Hematopoietic multipotent progenitor cell treated with erythropoietin and hydrocortisone succinate and interleukin-3 and kit ligand, for 6 days (in vitro differentiated cells): ENCODE measurements around the gene RASGRP2.
"Not testable (repeated sequence)": the region's sequence is repeated elsewhere in the genome, so short reads cannot be mapped to it uniquely, and the experiment has no call there.

Source experiments
- DNase-seq: peaks from one replicate; pipeline ENCODE4 v3.0.0-alpha.2; 2015

RASGRP2 gene

DNA sequence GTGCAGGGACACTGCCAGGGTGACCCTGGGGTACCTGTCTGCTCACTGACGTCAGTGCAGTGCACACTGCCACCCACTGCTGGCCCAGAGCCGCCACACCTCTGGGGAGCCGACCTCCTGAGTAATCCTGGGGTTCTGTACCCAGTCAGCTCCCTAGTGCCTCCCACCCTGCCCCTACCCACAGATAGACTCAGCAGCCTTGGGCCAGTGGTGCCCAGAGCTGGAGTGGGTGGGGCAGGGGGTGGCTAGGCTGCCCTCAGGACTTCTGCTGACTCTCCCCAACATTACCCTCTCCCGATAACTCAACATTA lies 26.7 kb downstream of the RASGRP2 start:
- DNase-seq, result no peak

DNA sequence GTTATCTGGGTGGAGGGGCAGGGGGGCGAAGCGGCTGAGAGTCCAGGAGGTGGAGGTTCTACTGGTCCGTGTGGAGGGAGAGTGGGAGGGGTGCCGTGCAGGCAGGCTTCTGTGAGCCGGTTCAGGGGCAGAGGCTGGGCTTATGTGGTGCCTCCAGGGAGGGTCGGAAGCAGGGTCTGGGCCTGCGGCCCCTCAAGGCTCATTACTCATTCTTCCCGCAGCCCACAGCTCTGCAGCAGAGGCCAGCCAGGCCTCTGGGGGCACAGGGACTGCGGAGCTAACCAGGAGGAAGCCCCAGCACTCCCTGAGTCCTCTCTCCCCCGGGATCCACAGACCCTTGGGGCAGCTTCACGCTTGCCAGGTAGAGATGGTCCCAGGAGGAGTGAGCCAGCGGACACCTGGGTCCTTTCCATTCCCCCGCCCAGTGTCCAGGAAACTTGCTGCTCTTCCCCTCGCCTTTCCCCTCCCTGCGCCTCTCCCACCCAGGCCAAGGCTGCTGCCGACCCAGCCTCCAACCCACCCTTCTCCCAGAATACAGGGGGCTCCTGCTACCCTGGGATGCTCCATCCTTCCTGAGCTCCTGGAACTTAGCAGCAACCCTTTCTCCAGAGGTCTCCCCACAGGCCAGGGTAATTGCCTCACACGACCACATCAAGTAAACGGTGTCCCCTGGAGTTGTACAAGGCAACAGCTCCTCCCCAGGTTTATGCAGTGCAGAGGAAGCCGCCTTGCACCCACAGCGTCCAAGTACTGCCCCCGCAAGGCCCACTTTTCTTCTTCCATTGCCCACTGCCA lies 27.3 kb downstream of the RASGRP2 start:
- no peak for DNase-seq

DNA sequence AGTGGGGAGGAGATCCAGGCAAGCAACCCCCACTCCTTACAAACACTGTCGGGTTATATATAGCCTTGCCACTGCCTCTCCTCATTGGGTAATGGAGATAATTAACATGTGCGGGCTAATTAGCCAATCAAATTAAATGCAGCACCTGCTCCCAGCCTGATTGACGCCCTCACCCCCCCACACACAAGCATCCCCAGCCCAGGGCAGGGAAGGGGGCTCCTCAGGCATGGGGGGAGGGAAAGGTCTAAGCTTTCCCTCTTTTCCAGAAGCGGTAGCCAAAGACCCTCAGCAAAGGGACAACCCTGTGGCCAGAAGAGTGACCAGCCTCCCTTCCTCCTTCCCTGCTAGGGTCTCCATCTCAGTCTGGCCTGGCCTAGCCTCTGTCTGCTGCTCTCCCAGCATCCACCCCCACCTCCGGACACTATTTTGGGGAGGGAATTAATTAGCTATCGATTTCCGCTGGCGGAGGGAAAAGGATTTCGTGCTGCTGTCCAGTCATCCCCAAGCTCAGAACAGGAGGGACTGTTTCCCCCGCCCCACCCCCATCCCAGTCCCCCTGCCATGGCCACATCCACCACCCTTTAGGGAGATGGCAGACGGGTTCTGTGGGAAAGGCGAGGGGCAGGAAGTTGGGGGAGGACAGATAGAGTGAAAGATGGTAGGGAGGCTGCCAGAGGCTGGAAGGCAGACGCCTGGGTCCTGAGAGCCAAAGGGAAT lies 28.0 kb downstream of the RASGRP2 start:
- DNase-seq, result no peak

DNA sequence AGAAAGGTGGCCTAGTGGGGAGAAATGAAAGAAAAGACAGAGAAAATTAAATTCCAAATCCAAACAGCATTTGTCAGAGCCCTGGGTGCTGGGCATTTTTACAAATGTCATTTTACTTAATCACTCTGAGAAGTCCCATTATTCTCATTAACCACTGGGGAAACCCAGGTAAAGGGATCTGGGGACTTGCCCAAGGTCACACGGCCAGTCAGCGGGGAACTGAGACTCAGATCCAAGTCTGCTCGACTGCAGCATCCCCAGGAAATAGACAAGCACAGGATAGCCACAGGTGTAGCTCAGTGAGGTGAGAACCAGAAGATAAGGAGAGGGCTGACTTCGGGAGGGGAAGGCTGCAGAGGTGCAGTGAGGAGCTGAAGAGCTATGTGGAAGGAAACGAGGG lies 28.8 kb downstream of the RASGRP2 start:
- DNase-seq, result no peak

DNA sequence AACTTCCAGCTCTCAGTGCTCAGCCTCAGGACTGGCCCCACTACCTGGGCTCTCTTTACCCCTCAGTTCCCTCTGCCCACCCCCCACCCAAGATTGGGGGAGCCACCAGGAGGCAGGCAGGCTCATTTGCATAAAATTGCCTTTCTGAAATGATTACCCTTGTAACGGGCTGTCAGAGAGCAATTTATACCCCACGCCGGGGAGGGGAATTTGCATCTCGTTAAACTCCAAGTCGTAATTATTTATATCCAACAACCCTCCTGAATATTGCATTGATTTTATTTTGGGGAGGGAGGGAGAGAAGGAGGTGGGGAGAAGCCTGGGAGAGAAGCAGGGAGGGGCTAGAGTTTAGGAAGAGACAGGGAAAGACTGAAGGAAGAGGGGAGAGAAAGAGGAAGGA lies 29.3 kb downstream of the RASGRP2 start:
- no peak for DNase-seq

DNA sequence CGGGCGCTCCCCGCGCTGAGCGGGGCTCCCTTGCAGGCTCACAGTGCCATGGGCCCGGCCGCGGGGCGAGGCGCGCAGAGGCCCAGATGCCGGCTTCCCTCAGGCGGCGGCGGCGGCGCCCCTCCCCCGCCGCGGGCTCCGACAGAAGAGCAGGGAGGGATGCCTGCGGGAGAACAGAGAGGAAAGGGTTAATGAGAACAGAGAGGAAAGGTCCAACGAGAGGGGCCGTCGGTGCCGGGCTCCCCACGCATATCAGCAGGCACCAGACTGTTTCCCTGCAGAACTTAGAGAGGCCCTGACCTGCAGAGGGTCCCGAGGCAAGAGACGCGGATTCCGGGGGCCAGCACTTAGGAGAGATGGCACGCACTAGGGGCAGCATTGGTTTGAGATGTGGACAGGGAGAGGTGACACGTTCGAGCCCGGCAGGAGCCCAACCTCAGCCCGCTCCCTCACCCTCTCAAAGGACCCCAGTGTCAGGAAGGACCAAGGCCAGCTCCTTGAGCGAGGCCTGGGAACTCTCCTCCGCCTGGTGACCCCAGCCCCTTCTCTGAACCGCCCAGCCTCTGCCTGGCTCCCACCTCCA lies 30.1 kb downstream of the RASGRP2 start:
- DNase-seq, result no peak

DNA sequence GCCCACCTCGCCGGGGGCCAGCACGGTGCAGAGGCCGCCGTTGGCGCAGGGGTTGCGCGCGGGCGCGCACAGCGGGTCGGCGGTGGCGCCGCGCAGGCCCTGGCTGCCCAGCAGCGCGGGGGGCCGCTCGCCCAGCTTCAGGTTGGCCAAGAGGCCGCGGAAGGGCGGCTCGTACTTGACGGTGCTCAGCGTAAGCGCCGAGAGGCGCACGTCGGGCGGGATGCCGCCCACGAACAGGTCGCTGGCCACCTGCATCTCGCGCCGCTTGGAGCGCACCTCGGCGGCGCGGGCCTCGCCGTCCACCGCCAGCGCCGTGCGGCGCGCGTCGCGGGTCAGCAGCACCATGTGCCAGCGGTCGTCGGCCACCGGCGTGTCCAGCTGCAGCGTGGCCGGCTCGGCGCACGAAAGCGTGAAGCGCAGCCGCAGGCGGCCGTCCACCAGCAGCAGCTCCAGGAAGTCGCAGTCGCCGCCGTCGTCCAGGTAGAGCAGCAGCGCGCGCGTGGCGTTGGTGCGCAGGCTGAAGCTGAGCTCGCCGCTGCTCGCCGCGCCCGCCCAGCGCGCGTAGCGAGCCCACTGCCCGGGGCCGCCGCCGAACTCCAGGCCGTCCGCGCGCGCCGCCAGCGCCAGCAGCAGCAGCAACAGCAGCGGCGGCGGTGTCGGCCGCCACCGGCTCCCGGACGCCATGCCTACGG lies 30.8 kb downstream of the RASGRP2 start:
- no peak for DNase-seq

DNA sequence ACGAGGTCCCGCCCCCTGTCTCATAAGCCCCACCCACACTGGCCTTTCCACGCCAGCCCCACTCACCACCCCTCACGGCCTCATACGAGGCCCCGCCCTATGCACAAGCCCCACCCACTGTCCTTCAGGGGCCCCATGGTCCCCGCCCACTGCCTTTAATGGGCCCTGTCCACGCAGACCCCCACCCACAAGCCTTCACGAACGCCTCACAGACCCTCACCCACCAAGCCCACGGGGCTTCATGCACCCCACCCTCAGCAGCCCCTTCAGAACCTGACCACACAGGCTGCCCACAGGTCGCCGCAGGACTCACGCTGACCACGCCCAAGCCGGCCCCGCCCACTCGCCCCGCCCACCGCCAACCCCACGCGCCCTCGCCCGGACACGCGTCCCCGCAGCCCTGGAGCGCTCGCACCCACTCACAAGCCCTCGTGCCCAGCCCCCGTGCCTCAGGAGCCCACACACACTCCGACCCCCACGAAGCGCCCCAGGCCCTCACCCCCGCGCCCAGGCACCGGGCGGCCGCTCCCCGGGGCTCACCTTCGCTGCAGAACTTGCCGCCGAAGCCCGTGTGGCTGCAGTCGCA lies 31.4 kb downstream of the RASGRP2 start:
- DNase-seq, result no peak

DNA sequence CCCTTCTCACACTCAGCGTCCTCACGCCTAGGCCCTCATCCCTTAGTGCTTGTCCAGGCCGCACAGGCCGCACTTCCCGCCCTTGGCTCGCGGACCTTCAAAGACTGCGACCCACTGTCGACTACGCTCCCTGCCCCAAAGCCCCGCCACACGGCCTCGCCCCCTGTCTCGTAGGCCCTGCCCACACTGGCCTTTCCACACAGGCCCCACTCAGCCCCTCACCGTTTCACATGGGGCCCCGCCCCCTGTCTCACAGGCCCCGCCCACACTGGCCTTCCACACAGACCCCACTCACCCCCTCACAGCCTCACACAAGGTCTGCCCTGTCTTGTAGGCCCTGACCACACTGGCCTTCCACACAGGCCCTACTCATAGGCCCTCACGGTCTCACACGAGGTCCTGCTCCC lies 32.0 kb downstream of the RASGRP2 start:
- no peak for DNase-seq

DNA sequence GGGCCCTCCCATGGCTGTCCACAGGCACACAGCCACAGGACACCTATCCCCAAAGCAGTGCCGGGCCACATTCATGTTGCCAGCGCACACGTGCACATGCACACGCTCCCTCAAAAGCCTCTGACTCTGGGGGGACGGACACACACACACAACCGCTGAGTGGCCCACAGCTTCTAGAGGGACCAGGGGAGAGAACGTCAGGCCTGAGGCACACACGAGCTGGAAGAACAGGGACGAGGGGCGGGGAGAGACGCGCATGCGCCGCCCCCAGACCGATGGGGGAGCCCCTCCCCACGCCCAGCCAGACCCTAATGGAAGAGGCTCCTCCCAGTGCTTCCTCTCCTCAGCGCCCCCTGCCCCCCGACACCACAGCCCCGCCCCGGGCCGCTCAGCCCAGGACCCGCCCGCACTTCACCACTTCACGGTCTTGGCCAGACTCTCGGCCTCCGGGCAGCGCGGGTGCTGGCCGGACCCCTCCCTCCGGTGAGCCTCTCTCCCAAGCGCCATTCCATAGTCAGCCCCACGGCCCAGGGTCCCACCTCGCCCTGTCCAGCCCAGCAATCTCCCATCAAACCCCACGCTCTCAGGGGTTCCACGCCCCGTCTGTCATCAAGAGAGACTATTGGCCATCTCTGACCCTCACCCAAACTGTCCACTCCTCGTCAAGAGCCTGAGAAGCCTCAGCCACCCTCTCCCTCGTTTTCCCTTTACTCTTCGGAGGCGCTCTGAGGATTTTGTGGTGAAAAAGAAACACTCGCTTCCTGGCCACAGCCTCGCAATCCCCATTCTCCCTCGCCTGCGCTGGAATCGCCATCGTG lies 32.6 kb downstream of the RASGRP2 start:
- DNase-seq, result no peak

DNA sequence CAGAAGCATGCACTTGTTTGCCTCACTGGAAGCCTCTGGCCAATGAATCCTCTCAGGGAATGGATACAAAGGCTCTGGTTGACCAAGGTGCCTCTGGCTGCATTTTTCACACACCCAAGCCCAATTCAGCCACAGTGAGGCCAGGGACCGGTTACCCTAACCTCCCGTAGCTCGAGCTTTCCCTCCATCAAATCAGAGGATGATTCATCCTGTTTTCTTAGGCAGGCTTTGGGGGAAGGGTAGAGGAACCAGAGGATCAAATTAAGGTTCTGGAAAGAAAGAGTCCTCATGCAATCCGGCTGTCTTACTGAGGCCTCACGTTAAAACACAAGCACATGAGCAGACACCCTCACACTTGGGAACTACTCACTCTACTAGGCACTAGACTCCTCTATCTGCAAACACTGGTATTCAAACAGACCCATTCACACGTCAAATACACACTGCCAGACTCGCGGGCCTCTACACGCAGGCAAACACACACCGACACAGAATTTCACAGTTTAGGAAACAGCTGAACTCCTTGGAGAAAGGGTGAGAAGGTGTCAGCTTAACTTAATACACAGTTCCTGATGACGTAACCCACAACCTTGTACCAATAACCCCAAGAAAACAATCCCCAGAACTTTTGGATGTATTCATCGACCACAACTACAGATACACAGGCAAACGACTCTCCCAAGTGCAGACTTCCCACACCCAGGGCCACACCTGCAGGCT lies 33.4 kb downstream of the RASGRP2 start:
- DNase-seq, result no peak

DNA sequence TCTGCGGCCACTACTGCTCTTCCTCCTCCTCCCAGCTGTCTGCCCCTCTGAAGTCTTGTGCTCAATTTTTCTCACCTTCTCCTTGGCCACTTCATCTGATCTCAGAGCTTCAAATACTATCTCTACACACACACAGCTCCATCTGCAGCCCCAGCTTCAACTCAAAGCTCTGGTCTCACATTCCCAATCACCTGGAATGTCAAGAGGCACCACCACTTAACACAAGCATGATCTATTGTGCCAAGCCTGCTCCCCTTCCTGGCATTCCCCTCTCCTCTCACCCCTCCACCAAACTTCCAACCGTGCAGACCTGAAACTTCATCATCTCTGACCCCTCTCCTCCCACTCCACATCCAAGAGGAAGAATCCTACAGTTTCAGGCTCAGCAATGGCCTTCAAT lies 38.4 kb downstream of the RASGRP2 start:
- no peak for DNase-seq

DNA sequence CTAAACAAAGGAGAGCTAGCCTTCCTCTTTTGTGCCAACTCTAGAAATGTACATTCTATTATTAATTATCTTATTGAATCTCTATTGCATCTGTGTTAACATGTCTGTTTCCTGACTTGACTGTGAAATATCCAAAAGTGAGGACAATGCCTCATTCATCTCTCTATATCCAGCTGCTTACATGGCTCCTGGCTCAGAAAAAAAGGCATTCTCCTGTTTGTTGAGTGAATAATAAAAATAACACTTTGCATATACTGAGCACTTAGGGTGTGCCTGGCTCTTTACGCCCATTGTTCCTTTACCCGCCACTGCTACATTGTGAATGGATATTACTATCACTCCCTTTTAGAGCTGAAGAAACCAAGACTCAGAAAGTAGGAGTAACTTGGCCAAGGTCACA lies 40.9 kb downstream of the RASGRP2 start:
- no peak for DNase-seq

DNA sequence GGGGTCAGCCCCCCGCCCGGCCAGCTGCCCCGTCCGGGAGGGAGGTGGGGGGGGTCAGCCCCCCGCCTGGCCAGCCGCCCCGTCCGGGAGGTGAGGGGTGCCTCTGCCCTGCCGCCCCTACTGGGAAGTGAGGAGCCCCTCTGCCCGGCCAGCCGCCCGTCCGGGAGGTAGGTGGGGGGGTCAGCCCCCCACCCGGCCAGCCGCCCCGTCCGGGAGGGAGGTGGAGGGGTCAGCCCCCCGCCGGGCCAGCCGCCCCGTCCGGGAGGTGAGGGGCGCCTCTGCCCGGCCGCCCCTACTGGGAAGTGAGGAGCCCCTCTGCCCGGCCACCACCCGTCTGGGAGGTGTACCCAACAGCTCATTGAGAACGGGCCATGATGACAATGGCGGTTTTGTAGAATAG lies 42.0 kb downstream of the RASGRP2 start:
- not testable (repeated sequence) for DNase-seq

DNA sequence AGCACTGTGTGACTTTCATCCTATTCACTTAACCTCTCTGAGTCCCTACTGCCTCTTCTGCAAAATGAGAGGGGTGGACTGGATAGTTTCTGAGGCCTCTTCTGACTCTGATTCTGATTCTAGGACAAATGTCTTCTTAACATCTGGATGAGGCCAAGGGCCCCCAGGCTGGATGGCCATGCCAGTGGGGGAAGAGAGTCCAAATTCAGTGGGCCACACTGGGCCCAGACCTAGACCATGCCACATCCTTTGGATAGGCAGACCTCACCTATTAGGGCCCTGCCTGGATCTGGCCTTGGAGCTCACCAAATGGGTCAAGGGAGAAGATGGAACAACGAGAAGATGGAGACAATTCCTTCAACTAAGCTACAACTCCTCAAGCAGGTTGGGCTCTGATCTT lies 45.5 kb downstream of the RASGRP2 start:
- DNase-seq, result no peak

DNA sequence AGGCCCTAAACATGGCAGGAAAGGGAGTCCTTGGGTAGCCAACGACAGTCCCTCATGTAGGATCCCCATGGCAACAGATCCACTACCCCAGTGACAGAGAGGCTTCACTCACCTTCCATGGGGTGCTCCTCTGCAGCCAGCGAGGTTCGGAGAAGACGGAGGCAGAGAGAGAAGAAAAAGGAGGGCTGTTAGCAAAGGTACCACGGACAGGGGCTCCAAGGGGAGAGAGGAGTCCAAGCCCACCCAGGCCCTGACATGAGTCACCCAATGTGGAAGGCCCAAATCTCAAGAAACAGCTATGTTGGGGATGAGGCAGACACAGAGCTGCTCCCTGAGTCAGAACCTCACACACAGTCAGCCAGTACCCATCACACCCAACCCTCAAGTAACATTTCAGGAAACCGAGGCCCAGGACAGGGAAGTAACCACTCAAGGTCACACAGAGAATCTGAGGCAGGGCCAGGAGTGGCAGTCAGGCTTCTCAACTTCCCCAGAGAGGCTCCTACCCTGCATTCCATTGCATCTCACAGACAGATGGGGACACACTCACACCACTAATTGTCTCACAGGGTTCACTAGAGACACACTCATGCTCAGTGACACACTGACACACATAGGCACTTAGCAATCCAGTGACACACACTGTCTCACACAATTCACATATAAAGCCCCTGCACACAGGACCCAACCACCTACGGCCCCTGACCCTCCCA lies 46.1 kb downstream of the RASGRP2 start:
- DNase-seq, result no peak

DNA sequence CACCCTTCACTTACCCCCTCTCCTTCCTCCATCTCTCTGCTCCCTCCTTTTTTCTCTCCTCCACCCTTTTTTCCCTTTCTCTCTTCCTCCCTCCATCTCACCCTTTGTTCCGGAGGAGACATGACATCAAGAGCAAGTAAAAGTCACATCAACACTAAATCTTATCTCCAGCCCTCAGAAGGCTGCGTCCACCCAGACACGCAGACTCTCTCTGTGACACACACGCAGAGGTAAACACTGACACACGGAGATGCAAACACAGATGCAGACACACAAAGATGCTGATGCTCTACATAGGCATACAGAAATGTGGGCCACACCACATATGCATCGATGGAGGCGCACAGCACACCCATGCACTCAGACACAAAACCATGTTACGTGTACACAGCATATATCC lies 47.9 kb downstream of the RASGRP2 start:
- no peak for DNase-seq

DNA sequence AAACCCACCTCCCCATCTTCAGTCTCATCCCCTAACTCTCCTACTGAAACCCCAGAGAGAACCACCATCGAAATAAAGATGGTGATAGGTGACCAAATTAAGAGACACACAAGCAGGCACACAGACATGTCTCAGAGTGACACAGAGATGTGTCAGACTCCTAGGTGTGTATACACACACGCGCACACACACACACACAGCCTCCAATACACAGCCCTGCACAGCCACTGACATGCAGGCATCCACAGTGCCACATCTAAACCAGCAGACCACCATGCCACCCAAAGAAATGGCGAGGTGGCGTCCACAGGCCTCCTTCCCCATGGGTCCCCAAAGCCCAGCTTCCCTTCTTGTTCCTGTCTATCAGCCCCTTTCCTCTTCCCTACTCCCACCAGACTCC lies 48.4 kb downstream of the RASGRP2 start:
- DNase-seq, result no peak

DNA sequence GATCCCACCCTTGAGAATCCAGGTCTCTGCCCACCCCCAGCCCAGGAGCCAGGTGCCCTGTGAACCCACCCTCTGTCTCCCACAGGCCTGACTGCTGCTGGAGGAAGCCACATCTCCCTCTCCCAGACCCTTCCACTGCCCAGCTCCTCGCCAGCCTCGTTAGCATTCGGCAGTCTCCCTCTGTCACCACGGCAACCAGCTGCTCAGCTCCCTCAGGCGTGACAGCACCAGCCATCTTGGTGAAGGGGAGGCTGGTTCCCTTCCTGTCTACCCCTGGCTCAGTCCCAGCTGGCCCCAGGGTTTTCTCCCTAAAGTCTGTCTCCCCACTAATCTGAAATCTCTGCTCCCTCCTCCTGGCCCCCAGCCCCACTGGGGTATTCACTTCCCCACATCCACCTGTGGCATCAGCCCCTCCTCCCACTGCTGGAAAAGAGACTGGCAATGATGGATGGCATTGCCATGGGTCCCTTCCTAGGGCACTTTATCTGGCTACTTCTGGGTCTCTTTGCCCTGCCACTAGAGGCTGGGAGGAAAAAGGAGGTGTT lies 49.0 kb downstream of the RASGRP2 start:
- no peak for DNase-seq

DNA sequence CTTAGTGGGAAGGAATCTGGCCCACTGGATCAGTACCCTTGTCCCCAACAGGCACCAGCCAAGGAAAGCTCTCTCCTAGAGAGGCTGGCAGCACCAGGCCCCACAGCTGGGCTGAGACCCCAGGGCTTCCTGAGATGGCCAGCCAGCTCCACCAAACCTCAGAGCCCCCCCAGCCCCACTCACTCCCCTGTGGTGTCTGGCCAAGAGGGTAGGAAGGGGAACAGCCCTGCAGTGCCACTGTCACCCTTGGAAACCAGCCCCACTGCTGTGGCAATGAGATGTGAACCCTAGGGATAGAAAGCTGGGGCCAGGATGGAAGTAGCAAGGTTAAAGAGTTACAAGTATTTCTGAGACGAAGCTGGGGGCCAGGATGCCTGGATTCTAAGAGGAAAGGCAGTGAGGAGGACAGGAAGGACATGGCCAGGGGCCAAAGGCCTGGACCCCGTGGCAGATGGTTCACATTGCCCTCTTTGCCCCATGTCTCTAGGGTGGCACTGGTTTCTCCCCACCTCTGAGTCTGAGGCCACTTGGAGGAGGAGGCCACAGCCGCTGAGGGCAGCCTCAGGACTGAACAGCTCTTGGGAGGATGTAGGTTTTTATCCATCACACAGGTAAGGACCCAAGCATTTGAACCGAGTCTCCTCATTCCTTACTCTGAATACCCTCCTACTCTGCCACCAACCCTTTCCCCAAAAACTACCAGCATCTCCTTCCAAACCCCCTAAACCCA lies 49.8 kb downstream of the RASGRP2 start:
- DNase-seq, result no peak
